Measurements from ENCODE around the gene RAF1.
"Not testable (repeated sequence)": the region's sequence is repeated elsewhere in the genome, so short reads cannot be mapped to it uniquely, and the experiment has no call there.

The RAF1 gene

GRCh38 chr3:12675115-12675810 lies 11.3 kb upstream of the RAF1 start:
- no peak for DNase-seq

- DNase-seq = not testable (repeated sequence)
These were observed 10.2 kb upstream of the RAF1 start for GRCh38 chr3:12673956-12674736.

GRCh38 chr3:12671120-12671450 lies 7.2 kb upstream of the RAF1 start:
- DNase-seq = no peak

- DNase-seq = no peak
These were observed 6.6 kb upstream of the RAF1 start for GRCh38 chr3:12670365-12671119.

- DNase-seq = peak in 3 of 6 experiments; percentile 52 to 73 (median 68)
These were observed 449 bp downstream of the RAF1 start for GRCh38 chr3:12663401-12663935.

- peak in 4 of 6 experiments; percentile 18 to 61 (median 32) for DNase-seq
These were observed 1.1 kb downstream of the RAF1 start for GRCh38 chr3:12662593-12663400.

GRCh38 chr3:12661926-12662592 lies 1.9 kb downstream of the RAF1 start:
- DNase-seq = peak in 1 of 6 experiments; percentile 12

GRCh38 chr3:12661375-12661774 lies 2.5 kb downstream of the RAF1 start:
- DNase-seq = not testable (repeated sequence)

- DNase-seq = no peak
These were observed 3.7 kb downstream of the RAF1 start for GRCh38 chr3:12660196-12660595.

- DNase-seq = no peak
These were observed 4.5 kb downstream of the RAF1 start for GRCh38 chr3:12659316-12660015.

GRCh38 chr3:12658593-12659058 lies 5.3 kb downstream of the RAF1 start:
- no peak for DNase-seq

GRCh38 chr3:12656850-12657249 lies 7.1 kb downstream of the RAF1 start:
- no peak for DNase-seq

- no peak for DNase-seq
These were observed 7.7 kb downstream of the RAF1 start for GRCh38 chr3:12656193-12656592.

- DNase-seq = no peak
These were observed 8.2 kb downstream of the RAF1 start for GRCh38 chr3:12655701-12656100.

GRCh38 chr3:12653747-12654146 lies 10.2 kb downstream of the RAF1 start:
- no peak for DNase-seq

GRCh38 chr3:12648384-12648959 lies 15.4 kb downstream of the RAF1 start:
- no peak for DNase-seq

- no peak for DNase-seq
These were observed 19.5 kb downstream of the RAF1 start for GRCh38 chr3:12644331-12644937.

GRCh38 chr3:12643724-12644123 lies 20.2 kb downstream of the RAF1 start:
- no peak for DNase-seq

GRCh38 chr3:12643010-12643380 lies 20.9 kb downstream of the RAF1 start:
- no peak for DNase-seq

GRCh38 chr3:12640853-12641252 lies 23.1 kb downstream of the RAF1 start:
- not testable (repeated sequence) for DNase-seq
